ENCODE data around the gene MTCH2. TPM values are rescaled to one million over a fixed set of nuclear protein-coding genes. Genes with fewer than 3 reads are reported as not detected.

Gene MTCH2
- total RNA-seq, 1 experiment from 2014 or later = 230 TPM

DNA sequence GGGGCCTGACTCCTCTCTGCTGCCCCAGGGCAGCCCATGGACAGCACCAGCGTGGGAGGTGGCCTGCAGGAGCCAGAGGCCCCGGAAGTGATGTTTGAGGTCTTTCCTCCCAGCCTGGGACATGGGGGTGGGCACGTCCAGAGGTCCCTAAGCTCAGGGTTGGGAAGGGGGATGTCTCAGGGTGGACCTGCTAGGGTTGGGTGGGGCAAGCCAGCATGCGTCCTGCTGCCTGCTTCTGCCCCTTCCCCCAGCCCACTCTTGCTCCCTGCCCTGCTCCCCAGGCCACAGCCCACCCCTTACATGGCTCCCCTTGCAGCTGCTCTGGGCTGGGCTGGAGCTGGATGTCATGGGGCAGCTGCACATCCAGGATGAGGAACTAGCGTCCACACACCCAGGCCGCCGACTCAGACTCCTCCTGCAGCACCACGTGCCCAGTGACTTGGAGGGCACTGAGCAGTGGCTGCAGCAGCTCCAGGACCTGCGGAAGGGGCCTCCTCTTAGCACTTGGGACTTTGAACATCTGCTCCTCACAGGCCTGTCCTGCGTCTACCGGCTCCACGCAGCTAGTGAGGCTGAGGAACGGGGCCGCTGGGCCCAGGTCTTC, 54.5 kb downstream of the MTCH2 start:
- no peak overlapping the region for H3K4me3 ChIP-seq (ENCODE audit: low read depth in 2 of 2, low read length in 2 of 2)
- BruUV-seq (replicated peaks) = no TSS peak
- H3K4me1 ChIP-seq (ENCODE audit: control insufficient read depth, insufficient read depth, low read length) = peaks cover 4% of the 10 kb centered on the region
- DNase-seq (ENCODE audit: low read depth, low spot score) = no peak
- POLR2A ChIA-PET = no interaction called here
- no peaks in the 10 kb centered on the region; the same call in 1 of the 2 replicates for H3K36me3 ChIP-seq (ENCODE audit: control insufficient read depth, insufficient read depth, low read length)
- TF ChIP-seq, protein P1, sequence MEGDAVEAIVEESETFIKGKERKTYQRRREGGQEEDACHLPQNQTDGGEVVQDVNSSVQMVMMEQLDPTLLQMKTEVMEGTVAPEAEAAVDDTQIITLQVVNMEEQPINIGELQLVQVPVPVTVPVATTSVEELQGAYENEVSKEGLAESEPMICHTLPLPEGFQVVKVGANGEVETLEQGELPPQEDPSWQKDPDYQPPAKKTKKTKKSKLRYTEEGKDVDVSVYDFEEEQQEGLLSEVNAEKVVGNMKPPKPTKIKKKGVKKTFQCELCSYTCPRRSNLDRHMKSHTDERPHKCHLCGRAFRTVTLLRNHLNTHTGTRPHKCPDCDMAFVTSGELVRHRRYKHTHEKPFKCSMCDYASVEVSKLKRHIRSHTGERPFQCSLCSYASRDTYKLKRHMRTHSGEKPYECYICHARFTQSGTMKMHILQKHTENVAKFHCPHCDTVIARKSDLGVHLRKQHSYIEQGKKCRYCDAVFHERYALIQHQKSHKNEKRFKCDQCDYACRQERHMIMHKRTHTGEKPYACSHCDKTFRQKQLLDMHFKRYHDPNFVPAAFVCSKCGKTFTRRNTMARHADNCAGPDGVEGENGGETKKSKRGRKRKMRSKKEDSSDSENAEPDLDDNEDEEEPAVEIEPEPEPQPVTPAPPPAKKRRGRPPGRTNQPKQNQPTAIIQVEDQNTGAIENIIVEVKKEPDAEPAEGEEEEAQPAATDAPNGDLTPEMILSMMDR (IDR thresholded peaks at IDR 0.05) = no peak
- no peak for TF ChIP-seq SIN3A (IDR thresholded peaks at IDR 0.05; ENCODE audit: borderline replicate concordance, insufficient read depth, low read depth, low read length)
- TF ChIP-seq POLR2AphosphoS5 (IDR thresholded peaks at IDR 0.05; ENCODE audit: low read depth, low read length) = no peak
- TF ChIP-seq, protein P2, sequence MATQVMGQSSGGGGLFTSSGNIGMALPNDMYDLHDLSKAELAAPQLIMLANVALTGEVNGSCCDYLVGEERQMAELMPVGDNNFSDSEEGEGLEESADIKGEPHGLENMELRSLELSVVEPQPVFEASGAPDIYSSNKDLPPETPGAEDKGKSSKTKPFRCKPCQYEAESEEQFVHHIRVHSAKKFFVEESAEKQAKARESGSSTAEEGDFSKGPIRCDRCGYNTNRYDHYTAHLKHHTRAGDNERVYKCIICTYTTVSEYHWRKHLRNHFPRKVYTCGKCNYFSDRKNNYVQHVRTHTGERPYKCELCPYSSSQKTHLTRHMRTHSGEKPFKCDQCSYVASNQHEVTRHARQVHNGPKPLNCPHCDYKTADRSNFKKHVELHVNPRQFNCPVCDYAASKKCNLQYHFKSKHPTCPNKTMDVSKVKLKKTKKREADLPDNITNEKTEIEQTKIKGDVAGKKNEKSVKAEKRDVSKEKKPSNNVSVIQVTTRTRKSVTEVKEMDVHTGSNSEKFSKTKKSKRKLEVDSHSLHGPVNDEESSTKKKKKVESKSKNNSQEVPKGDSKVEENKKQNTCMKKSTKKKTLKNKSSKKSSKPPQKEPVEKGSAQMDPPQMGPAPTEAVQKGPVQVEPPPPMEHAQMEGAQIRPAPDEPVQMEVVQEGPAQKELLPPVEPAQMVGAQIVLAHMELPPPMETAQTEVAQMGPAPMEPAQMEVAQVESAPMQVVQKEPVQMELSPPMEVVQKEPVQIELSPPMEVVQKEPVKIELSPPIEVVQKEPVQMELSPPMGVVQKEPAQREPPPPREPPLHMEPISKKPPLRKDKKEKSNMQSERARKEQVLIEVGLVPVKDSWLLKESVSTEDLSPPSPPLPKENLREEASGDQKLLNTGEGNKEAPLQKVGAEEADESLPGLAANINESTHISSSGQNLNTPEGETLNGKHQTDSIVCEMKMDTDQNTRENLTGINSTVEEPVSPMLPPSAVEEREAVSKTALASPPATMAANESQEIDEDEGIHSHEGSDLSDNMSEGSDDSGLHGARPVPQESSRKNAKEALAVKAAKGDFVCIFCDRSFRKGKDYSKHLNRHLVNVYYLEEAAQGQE (IDR thresholded peaks at IDR 0.05; ENCODE audit: insufficient read depth in 1 of 2, low read depth in 2 of 2, low read length in 1 of 2) = no peak
- TF ChIP-seq TCF7L2 (IDR thresholded peaks at IDR 0.05; ENCODE audit: low read depth, low read length) = no peak
- intact Hi-C loops (cut with micrococcal nuclease; ENCODE audit: unreplicated experiment) = no loop called here
- no peaks in the 10 kb centered on the region for H3K9me3 ChIP-seq (ENCODE audit: control insufficient read depth, insufficient read depth, low read depth, low read length)
- peaks cover 1% of the 10 kb centered on the region; the same call in 1 of the 2 replicates for H3K27me3 ChIP-seq (ENCODE audit: control insufficient read depth, insufficient read depth, low read length)
- CTCF ChIA-PET = interaction anchor here (0.6 kb wide), 1 partner anchor 14 kb away, joined by 4 read pairs; no protein-coding TSS in a partner anchor
- peak; percentile 19; the same call in 1 of the 2 replicates for ATAC-seq
- in situ Hi-C loops (cut with HindIII; ENCODE audit: low pct_unique_long_range_greater_than_20kb, low sequenced_read_pairs) = no loop called here
- no peak overlapping the region for H3K27ac ChIP-seq (ENCODE audit: low read length)

DNA sequence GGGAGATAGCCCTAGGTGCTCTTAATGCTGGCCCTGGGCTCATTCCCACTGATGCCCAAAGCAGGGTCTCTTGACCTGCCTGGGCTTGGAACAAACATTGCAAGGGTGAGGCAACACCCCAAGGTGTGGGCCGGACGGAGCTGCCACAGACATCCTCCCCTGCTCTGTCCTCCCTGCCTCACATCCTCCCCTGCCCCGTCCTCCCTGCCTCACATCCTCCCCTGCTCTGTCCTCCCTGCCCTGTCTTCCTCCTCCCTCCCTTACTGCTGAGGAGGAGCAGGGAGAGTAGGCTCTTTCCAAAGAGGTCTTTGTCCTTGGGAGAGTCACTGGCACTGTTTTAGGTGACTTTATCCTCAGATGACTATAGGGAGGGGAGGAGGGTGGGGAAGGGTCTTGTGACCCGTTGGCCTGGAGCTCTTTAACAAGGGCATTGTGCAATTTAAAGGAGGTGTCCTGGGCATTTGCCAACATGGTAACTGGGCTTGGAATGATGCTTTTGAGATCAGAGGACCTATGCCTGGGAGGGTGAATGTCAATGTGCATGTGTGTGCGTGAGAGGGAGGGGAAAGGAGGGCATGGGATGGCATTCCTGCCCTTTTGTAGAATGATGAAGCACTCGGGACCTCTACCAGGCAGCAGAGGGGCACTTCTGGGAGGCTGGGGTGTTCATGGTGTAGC, 55.2 kb downstream of the MTCH2 start:
- intact Hi-C loops (cut with micrococcal nuclease; ENCODE audit: unreplicated experiment) (no loop called here), in situ Hi-C loops (cut with HindIII; ENCODE audit: low pct_unique_long_range_greater_than_20kb, low sequenced_read_pairs) (no loop called here)
- H3K27ac ChIP-seq (ENCODE audit: low read length) = no peak overlapping the region
- DNase-seq (ENCODE audit: low read depth, low spot score) (no peak), ATAC-seq (peak; percentile 37; the same call in 1 of the 2 replicates)
- no peaks in the 10 kb centered on the region for H3K27me3 ChIP-seq (ENCODE audit: control insufficient read depth, insufficient read depth, low read length)
- no peaks in the 10 kb centered on the region for H3K9me3 ChIP-seq (ENCODE audit: control insufficient read depth, insufficient read depth, low read depth, low read length)
- no peak overlapping the region for H3K4me3 ChIP-seq (ENCODE audit: low read depth in 2 of 2, low read length in 2 of 2)
- ChIA-PET POLR2A (no interaction called here), CTCF (interaction anchor here (0.6 kb wide), 1 partner anchor 15 kb away, joined by 4 read pairs; no protein-coding TSS in a partner anchor)
- H3K36me3 ChIP-seq (ENCODE audit: control insufficient read depth, insufficient read depth, low read length) = no peaks in the 10 kb centered on the region; the same call in 1 of the 2 replicates
- TF ChIP-seq TCF7L2 (IDR thresholded peaks at IDR 0.05; ENCODE audit: low read depth, low read length) = no peak
- TF ChIP-seq SIN3A (IDR thresholded peaks at IDR 0.05; ENCODE audit: borderline replicate concordance, insufficient read depth, low read depth, low read length) = no peak
- no peak for TF ChIP-seq POLR2AphosphoS5 (IDR thresholded peaks at IDR 0.05; ENCODE audit: low read depth, low read length)
- TF ChIP-seq, protein P1 (IDR thresholded peaks at IDR 0.05) = no peak
- TF ChIP-seq, protein P2 (IDR thresholded peaks at IDR 0.05; ENCODE audit: insufficient read depth in 1 of 2, low read depth in 2 of 2, low read length in 1 of 2) = no peak
- no TSS peak for BruUV-seq (replicated peaks)
- peaks cover 4% of the 10 kb centered on the region for H3K4me1 ChIP-seq (ENCODE audit: control insufficient read depth, insufficient read depth, low read length)

Measured in Panc1 (cell line).